Activated CD4-positive, alpha-beta T cell treated with anti-CD3 and anti-CD28 coated beads, Interleukin-2, Interleukin-6, amounts not matched to agents 100 ng/mL and 50 ng/mL, durations not matched to agents 16 hours and 8 hours (primary cell): ENCODE data around the gene PPM1A.
"Not testable (repeated sequence)": the region's sequence is repeated elsewhere in the genome, so short reads cannot be mapped to it uniquely, and the experiment has no call there.

Experiments
- DNase-seq: peaks from one replicate; pipeline ENCODE4 v3.0.0-alpha.2; 2020

The PPM1A gene

DNA sequence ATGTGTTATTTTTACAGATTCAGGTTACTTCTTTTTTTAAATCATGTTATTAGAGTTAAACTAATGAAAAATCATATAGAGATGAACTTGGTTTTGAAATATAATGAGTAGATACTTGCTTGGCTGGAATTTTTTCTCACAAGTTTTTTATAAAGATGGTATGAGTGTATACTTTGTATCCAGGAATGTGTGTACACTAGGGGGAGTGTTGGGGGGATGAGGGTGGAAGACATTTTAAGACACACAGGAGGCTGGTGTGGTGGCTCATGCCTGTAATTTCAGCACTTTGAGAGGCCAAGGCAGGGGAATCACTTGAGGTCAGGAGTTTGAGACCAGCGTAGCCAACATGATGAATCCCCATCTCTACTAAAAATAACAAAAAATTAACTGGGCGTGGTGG lies 23.2 kb downstream of the PPM1A start:
- no peak for DNase-seq

DNA sequence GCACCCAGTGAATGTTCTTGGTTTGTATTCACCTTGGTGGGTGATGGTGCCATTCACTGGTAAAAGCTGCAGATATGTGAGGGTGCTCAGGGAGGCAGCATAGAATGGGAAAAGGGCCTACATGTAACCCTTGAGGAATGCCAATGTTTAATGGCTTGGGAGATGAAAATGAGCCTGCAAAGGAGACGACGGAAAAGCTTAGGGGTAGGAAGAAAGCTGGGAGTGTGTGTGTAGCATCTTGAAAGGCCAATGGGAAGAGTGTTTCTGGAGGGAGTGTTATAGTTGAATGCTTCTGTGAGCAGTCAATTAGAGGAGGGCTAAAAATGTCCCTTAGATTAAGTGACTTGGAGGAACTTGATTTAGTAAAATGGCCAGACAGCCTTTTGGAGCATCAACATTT lies 24.9 kb downstream of the PPM1A start:
- DNase-seq = no peak

DNA sequence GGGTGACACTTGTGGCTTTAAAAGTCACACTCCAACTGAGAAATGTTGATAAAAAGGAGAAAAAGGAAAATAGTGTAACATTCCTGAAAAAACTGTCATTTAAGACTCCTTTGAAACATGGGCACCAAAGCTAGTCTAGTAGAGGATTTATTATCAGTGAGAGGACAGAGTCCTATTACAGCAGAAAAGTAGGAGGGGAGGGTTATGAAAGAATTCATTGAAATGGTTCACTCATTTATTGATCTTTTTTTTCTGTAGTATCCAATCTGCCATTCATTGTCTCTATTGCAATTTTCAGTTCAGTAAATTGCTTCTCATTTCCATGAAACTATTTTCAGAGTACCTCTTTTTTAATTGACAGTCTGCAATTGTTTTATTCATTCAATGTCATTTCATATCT lies 25.4 kb downstream of the PPM1A start:
- no peak for DNase-seq

DNA sequence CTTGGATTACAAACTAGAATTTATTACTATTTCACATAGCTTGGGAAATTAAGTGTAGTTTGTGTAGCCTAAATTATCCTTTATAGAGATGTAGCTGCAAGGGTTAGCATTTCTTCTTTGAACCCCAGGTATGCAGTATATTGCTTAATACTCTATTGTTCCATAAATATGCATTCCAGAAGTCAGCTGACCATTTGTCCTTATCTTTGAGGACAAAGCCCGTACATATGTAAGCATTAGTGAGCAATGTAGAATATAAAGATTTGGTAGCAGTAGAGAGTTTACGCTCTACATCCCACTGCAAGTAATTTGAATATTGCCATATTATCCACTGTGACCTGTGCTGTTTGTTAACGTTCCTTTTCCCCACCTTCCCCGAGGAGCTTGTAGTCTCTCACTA lies 26.9 kb downstream of the PPM1A start:
- no peak for DNase-seq

GRCh38 chr14:60276347-60276746 lies 27.3 kb downstream of the PPM1A start:
- DNase-seq = no peak

- DNase-seq = no peak
Observed at GRCh38 chr14:60277605-60278190, 28.7 kb downstream of the PPM1A start.

- no peak for DNase-seq
Observed at GRCh38 chr14:60278350-60278749, 29.3 kb downstream of the PPM1A start.

GRCh38 chr14:60287452-60287851 lies 38.4 kb downstream of the PPM1A start:
- DNase-seq = no peak

GRCh38 chr14:60288279-60288678 lies 39.3 kb downstream of the PPM1A start:
- DNase-seq = no peak

GRCh38 chr14:60294411-60295069 lies 45.5 kb downstream of the PPM1A start:
- no peak for DNase-seq

DNA sequence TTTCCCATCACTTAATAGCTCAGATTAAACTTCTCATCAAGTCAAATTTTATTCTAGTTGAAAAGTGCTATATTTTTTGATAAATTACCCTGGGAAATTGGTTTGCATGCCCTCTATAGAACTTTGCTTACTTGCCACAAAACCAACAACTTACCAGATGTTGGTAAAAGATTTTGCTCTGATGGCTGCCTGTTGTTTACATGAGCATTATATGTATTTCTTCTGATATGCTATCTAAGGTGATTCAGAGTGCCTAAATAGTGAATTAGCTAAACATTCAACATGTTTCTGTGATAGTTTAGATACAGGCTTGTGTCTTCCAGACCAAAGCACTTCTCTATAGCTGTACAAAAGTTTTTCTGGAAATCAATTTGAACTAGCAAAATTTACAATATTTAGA lies 51.0 kb downstream of the PPM1A start:
- DNase-seq = no peak

DNA sequence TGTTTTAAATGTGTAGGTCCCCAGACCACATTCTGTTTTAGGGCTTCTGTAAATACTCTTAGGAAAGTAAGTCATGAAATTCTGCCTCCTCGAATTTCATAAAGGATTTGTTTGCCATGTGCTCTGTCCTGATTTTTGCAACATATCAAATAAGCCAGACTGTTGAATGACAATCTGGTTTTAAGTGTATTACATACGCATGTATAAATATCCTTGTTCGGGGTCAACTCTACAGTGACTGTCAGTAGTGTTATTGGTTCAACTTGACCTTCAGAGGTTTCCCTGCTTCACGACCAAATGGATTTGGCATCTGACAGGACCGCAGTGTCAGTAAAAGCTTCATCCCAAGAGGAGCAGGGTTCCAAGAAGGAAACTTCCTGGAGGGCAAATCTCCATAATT lies 52.7 kb downstream of the PPM1A start:
- no peak for DNase-seq

DNA sequence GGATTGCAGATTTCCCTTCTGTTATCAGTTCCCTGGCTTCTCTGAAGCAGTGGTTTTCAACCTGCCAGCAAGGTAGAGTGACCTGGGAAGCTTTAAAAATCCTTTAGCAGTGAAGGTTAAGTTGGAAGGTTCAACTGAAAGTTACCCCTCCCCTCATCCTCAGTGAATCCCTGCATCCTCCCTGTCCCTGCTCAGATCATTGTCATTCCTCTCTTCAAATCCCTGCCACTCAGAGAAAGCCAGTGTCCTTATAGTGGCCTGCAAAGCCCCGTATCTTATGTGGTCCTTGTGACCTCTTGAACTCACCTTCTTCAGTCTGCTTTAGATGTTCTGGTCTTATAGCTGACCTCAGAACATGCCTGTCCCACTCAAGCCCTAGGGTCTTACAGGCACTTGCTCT lies 53.6 kb downstream of the PPM1A start:
- DNase-seq = no peak

GRCh38 chr14:60303745-60304144 lies 54.7 kb downstream of the PPM1A start:
- DNase-seq = no peak

- no peak for DNase-seq
Observed at GRCh38 chr14:60304509-60304908, 55.5 kb downstream of the PPM1A start.

GRCh38 chr14:60309867-60310552 lies 61.0 kb downstream of the PPM1A start:
- no peak for DNase-seq

- DNase-seq = no peak
Observed at GRCh38 chr14:60311417-60311816, 62.4 kb downstream of the PPM1A start.

DNA sequence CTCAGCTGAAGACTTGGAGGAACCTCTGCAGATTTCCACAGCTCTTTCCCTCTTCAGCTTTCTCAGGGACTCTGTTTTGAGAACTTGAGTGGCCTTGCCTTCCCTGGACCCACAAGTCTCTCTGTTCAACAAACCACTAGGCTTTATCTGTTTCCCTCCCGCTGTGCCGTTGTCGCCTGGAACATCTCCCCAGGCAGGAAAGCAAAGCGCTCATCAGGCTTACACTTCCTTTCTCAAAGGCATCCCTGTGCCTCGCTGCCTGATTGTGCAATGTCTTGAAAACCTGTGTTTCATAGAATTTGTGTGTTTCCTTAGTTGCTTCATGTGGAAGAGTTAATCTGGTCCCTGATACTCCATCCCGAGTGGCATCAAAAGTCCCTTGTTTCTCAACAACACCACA lies 64.1 kb downstream of the PPM1A start:
- no peak for DNase-seq

DNA sequence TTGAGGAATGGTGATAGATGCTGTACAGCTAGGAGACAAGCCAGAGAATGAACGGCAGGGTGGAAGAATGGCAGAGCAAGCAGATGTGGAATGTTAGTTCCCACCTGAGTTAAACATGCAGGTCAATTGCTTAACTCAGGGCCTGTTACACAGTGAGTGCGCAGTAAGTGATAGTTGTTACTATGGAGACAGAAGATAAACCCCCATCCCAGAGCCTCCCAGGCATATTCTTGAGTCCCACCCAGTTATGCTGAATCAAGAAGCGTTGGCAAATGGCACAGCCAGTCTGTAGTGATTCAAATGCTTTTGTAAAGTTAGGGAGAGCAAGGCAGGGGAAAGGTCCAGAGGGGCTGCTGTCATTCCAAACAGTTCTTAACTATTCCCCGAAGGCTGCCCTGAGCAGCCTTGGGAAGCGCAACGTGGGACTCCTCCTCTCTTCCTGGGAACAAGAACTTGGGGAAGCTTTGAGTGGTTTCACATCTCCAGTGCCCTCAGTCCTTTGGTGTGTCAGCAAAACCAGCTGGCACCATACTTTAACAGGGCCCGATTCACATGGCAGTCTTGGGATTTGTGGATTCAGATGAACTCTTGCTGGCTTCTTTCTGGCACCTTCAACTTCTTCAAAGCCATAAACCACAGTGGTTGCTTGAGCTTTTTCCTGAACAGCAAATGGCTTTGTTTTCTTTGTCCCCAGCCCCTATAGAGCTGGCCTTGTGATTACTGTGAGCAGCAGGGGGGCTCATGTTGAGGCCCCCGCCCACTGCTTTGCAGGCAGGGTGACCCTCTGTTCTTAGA lies 66.4 kb downstream of the PPM1A start:
- no peak for DNase-seq

DNA sequence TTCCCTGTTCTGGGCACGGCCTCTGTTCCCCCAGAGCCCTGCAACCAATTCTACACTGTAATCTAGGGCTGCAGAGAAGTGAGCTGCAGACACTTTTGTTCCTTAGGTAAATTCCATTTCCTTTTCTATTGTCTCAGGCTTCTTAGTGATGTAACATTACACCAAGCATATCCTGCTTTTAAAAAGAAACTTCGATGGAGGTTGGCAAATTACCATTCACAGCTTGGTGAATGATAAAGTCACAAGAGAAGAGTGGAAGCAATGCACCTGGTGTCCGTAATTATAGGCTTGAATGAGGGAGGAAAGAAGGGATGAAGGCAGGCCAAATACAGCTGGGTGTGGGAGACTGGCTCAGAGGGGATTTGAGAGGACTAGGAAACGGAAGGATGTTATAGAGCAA lies 68.6 kb downstream of the PPM1A start:
- no peak for DNase-seq

DNA sequence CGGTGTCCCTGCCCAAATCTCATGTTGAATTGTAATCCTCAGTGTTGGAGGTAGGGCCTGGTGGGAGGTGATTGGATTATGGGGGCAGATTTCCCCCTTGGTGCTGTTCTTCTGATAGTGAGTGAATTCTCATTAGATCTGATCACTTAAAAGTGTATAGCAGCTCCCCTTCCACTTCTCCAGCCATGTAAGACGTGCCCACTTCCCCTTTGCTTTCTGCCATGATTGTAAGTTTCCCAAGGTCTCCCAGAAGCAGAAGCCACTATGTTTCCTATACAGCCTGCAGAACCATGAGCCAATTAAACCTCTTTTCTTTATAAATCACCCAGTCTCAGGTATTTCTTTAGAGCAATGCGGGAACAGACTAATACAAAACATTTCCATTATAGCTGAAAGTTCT lies 71.8 kb downstream of the PPM1A start:
- DNase-seq = not testable (repeated sequence)

DNA sequence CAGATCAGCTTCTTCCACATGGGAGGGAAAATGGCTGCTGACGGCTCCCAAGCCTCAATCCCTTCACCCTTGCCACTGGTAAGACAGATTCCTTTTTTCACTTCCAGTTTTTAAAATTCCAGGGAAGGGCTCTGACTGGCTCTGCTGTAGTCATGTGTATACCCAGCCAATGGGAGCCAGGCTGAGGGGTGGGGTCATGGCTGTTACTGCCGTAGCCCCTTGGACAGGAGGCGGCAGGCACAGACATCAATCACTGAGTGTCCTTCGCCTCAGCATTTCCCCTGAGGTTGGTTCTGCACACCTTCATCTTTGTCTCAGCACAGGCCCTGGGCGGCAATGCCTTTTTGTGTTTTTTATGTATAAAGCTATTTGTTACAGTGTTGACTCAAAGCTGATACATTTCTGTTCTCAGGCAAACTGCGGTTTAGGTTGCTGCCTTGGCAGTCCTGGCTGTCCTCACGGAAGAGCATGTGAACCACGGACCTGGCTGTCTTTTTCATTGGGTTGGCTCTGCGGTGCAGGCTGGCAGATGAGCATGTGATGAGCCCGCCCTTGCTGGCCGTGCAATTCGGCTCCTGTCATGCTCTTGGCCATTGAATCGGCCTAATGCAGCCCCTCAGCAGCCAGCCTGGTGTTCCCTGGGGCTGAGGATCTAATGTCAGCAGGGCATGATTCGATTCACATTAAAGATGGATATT lies 74.3 kb downstream of the PPM1A start:
- DNase-seq = no peak

- DNase-seq = no peak
Observed at GRCh38 chr14:60324837-60325236, 75.8 kb downstream of the PPM1A start.
